GM19438 (cell line): ENCODE data around the gene ZP1.

Experiments used
- ATAC-seq: cut with Tn5 transposase; IDR thresholded peaks from one replicate; pipeline ENCODE4 v1.9.1; 2021; ENCODE audit warnings: low read depth; ENCODE audit not compliant: unreplicated experiment

Gene ZP1

GRCh38 chr11:60875366-60876167, 8.2 kb downstream of the ZP1 start:
- no peak for ATAC-seq

- ATAC-seq = no peak
Observed at GRCh38 chr11:60876168-60876485, 8.8 kb downstream of the ZP1 start.

- ATAC-seq = no peak
Observed at GRCh38 chr11:60878245-60879101, 11.1 kb downstream of the ZP1 start.

- no peak for ATAC-seq
Observed at GRCh38 chr11:60879104-60879503, 11.8 kb downstream of the ZP1 start.

- no peak for ATAC-seq
Observed at GRCh38 chr11:60879971-60880588, 12.7 kb downstream of the ZP1 start.

- no peak for ATAC-seq
Observed at GRCh38 chr11:60880643-60881282, 13.4 kb downstream of the ZP1 start.

- peak; percentile 86 for ATAC-seq
Observed at GRCh38 chr11:60887556-60887955, 20.2 kb downstream of the ZP1 start.

GRCh38 chr11:60889869-60890311, 22.5 kb downstream of the ZP1 start:
- ATAC-seq = no peak

- no peak for ATAC-seq
Observed at GRCh38 chr11:60890696-60891095, 23.4 kb downstream of the ZP1 start.

GRCh38 chr11:60891103-60891741, 23.9 kb downstream of the ZP1 start:
- no peak for ATAC-seq

- no peak for ATAC-seq
Observed at GRCh38 chr11:60895687-60896086, 28.3 kb downstream of the ZP1 start.

GRCh38 chr11:60897496-60897895, 30.2 kb downstream of the ZP1 start:
- no peak for ATAC-seq

GRCh38 chr11:60899046-60899936, 31.9 kb downstream of the ZP1 start:
- no peak for ATAC-seq

GRCh38 chr11:60899977-60900376, 32.6 kb downstream of the ZP1 start:
- no peak for ATAC-seq

- no peak for ATAC-seq
Observed at GRCh38 chr11:60900673-60901404, 33.5 kb downstream of the ZP1 start.

- ATAC-seq = no peak
Observed at GRCh38 chr11:60902625-60903024, 35.3 kb downstream of the ZP1 start.

GRCh38 chr11:60905047-60905446, 37.7 kb downstream of the ZP1 start:
- ATAC-seq = no peak

- no peak for ATAC-seq
Observed at GRCh38 chr11:60905551-60906113, 38.3 kb downstream of the ZP1 start.
